Esophagus muscularis mucosa (tissue), 4 donors: Measurements from ENCODE around the gene SLC37A1. TPM values are rescaled to one million over a fixed set of nuclear protein-coding genes. Genes with fewer than 3 reads are reported as not detected.

Source experiments
- DNase-seq: peaks from one replicate; pipeline ENCODE4 v3.0.0-alpha.2; 2017; ENCODE audit errors: extremely low spot score
- H3K27ac ChIP-seq, 4 donors: fragments of 200-600 bp; sonication (generic); replicated peaks in 1 of 4; 1 replicate in 3 of 4; 2 replicates in 1 of 4; pipeline ENCODE4 v1.5.1; 2016 to 2019; ENCODE audit warnings: mild to moderate bottlenecking in 1 of 4
- H3K27me3 ChIP-seq, 4 donors: fragments of 200-600 bp; sonication (generic); one replicate each; pipeline versions ENCODE4 v1.5.1 to v1.6.0; 2016 to 2019
- H3K36me3 ChIP-seq, 4 donors: fragments of 200-600 bp; sonication (generic); one replicate each; pipeline ENCODE4 v1.5.1; 2016 to 2019
- H3K4me1 ChIP-seq, 4 donors: fragments of 200-600 bp; sonication (generic); one replicate each; pipeline ENCODE4 v1.5.1; 2016 to 2019
- H3K4me3 ChIP-seq, 4 donors: fragments of 200-600 bp; sonication (generic); 1 replicate in 2 of 4; 2 replicates in 2 of 4; pipeline ENCODE4 v1.5.1; 2016 to 2019; ENCODE audit warnings: mild to moderate bottlenecking in 4 of 4, moderate library complexity in 1 of 4
- H3K9me3 ChIP-seq, 4 donors: fragments of 200-600 bp; sonication (generic); 1 replicate in 3 of 4; 2 replicates in 1 of 4; pipeline ENCODE4 v1.5.1; 2016 to 2019
- CTCF ChIP-seq, 3 experiments: fragments of 200-600 bp in 2 of 3; fragments of 450-650 bp in 1 of 3; sonication (generic) in 2 of 3; IDR thresholded peaks; one replicate each; pipeline ENCODE4 v1.5.1; 2017 to 2019; ENCODE audit warnings: antibody characterized with exemption in 3 of 3, mild to moderate bottlenecking in 2 of 3, moderate library complexity in 1 of 3
- EP300 ChIP-seq: sonication (generic); formaldehyde crosslinking; IDR thresholded peaks from one replicate; pipeline ENCODE4 v1.6.1; 2017; ENCODE audit warnings: antibody characterized with exemption
- POLR2A ChIP-seq: fragments of 450-650 bp; IDR thresholded peaks from one replicate; pipeline ENCODE4 v1.6.1; 2017; ENCODE audit warnings: antibody characterized with exemption, moderate library complexity, mild to moderate bottlenecking, low read depth
- POLR2AphosphoS5 ChIP-seq, 2 donors: sonication (generic); formaldehyde crosslinking; IDR thresholded peaks; one replicate each; pipeline ENCODE4 v1.6.1; 2017; ENCODE audit warnings: antibody characterized with exemption in 2 of 2
- WGBS: methylation state at CpG from one replicate; pipeline ENCODE4 v1.1.5; 2018; 5-methylcytosine and 5-hydroxymethylcytosine counted together
- intact Hi-C: fragments of 100-400 bp; cut with DNase I; formaldehyde crosslinking; loops from one replicate; pipeline ENCODE4 v1.15.1; 2023
- total RNA-seq, 4 donors: library from RNA; depleted of rRNA; stranded (reverse); fragments of >200 nt; gene quantifications; one replicate each; pipeline versions ENCODE4 v1.1.0 to v1.2.1, GENCODE V29; 2016

The SLC37A1 gene
- total RNA-seq, 4 donors from 2014 or later, result 5.4 to 11.1 (median 7.1) TPM

- intact Hi-C loops, result loop anchor here (5.0 kb wide), 1 partner anchor 68 kb away; no protein-coding TSS in a partner anchor
- H3K27ac ChIP-seq, result no peak overlapping the region
- H3K27me3 ChIP-seq, result no peaks in the 10 kb centered on the region
- H3K9me3 ChIP-seq, result no peaks in the 10 kb centered on the region
- peaks cover 0 to 41% (median 22%) of the 10 kb centered on the region in 4 donors for H3K36me3 ChIP-seq
- no peak overlapping the region for H3K4me3 ChIP-seq
- peaks cover 11 to 20% (median 15%) of the 10 kb centered on the region in 4 donors for H3K4me1 ChIP-seq
- DNase-seq, result no peak
- no peak for TF ChIP-seq POLR2AphosphoS5 (IDR thresholded peaks at IDR 0.05)
- no peak for TF ChIP-seq CTCF (IDR thresholded peaks at IDR 0.05)
- no peak for TF ChIP-seq POLR2A
- no peak for TF ChIP-seq EP300
- 75% methylated on average over 17 of the region's 17 CpGs for WGBS
These were observed 22.0 kb downstream of the SLC37A1 start for GRCh38 chr21:42535602-42536171.

GRCh38 chr21:42536601-42537000 is 22.9 kb downstream of the SLC37A1 start:
- intact Hi-C loops, result loop anchor here (5.0 kb wide), 1 partner anchor 69 kb away; no protein-coding TSS in a partner anchor
- H3K9me3 ChIP-seq, result no peaks in the 10 kb centered on the region
- no peaks in the 10 kb centered on the region for H3K27me3 ChIP-seq
- no peak overlapping the region for H3K27ac ChIP-seq
- H3K4me1 ChIP-seq, result peaks cover 11 to 20% (median 15%) of the 10 kb centered on the region in 4 donors
- H3K4me3 ChIP-seq, result no peak overlapping the region
- no peak for DNase-seq
- TF ChIP-seq POLR2AphosphoS5 (IDR thresholded peaks at IDR 0.05) (no peak), POLR2A (no peak), CTCF (IDR thresholded peaks at IDR 0.05) (no peak), EP300 (no peak)
- peaks cover 0 to 50% (median 28%) of the 10 kb centered on the region in 4 donors for H3K36me3 ChIP-seq
- WGBS, result 85% methylated on average over 8 of the region's 8 CpGs

- Histone ChIP-seq H3K36me3 (peaks cover 0 to 56% (median 33%) of the 10 kb centered on the region in 4 donors), H3K4me1 (peaks cover 11 to 19% (median 15%) of the 10 kb centered on the region in 4 donors), H3K27ac (no peak overlapping the region), H3K4me3 (no peak overlapping the region), H3K27me3 (no peaks in the 10 kb centered on the region), H3K9me3 (no peaks in the 10 kb centered on the region)
- DNase-seq, result no peak
- no peak for TF ChIP-seq POLR2AphosphoS5 (IDR thresholded peaks at IDR 0.05)
- no peak for TF ChIP-seq EP300
- TF ChIP-seq POLR2A, result no peak
- TF ChIP-seq CTCF (IDR thresholded peaks at IDR 0.05), result peak in 2 of 3 experiments; percentile 31 to 60
- 61% methylated on average over 4 of the region's 4 CpGs for WGBS
- intact Hi-C loops, result loop anchor here (5.0 kb wide), 1 partner anchor 70 kb away; no protein-coding TSS in a partner anchor
These were observed 23.6 kb downstream of the SLC37A1 start for GRCh38 chr21:42537106-42537742.

GRCh38 chr21:42538479-42539275 is 25.0 kb downstream of the SLC37A1 start:
- TF ChIP-seq CTCF (IDR thresholded peaks at IDR 0.05) (no peak), POLR2AphosphoS5 (IDR thresholded peaks at IDR 0.05) (no peak), POLR2A (no peak)
- peaks cover 0 to 9% (median 4%) of the 10 kb centered on the region in 4 donors for H3K4me1 ChIP-seq
- no peak overlapping the region for H3K4me3 ChIP-seq
- DNase-seq, result no peak
- H3K27me3 ChIP-seq, result no peaks in the 10 kb centered on the region
- H3K9me3 ChIP-seq, result no peaks in the 10 kb centered on the region
- 80% methylated on average over 10 of the region's 10 CpGs for WGBS
- peaks cover 0 to 70% (median 45%) of the 10 kb centered on the region in 4 donors for H3K36me3 ChIP-seq
- no peak overlapping the region for H3K27ac ChIP-seq
- intact Hi-C loops, result loop anchor here (5.0 kb wide), 1 partner anchor 71 kb away; no protein-coding TSS in a partner anchor
